Kidney (tissue), 14 donors: ENCODE measurements around the gene SLC39A1. TPM values are rescaled to one million over a fixed set of nuclear protein-coding genes. Genes with fewer than 3 reads are reported as not detected.

Experiments
- DNase-seq, 5 donors: peaks; one replicate each; pipeline ENCODE4 v3.0.0-alpha.2; 2013 to 2020
- FAIRE-seq: peaks from 2 replicates; lab custom pipeline; 2012; peaks lifted over from hg19 to GRCh38; lab: Jason Lieb, UNC
- H3K27ac ChIP-seq, 2 donors: one replicate each; pipeline ENCODE4 v1.7.0; 2013; ENCODE audit warnings: low read depth in 2 of 2, low read length in 2 of 2, inconsistent platforms in 1 of 2
- H3K27me3 ChIP-seq: one replicate; pipeline ENCODE4 v1.7.1; 2013; ENCODE audit warnings: low read length, inconsistent platforms; ENCODE audit not compliant: control insufficient read depth, insufficient read depth
- H3K36me3 ChIP-seq, 3 donors: one replicate each; pipeline versions ENCODE4 v1.7.0 to v1.7.1; 2013; ENCODE audit warnings: low read length in 3 of 3, control low read depth in 1 of 3, inconsistent platforms in 1 of 3; ENCODE audit not compliant: insufficient read depth in 3 of 3, control insufficient read depth in 2 of 3
- H3K4me1 ChIP-seq, 3 donors: one replicate each; pipeline versions ENCODE4 v1.7.0 to v1.7.1; 2013; ENCODE audit warnings: low read length in 3 of 3, inconsistent platforms in 1 of 3, low read depth in 1 of 3; ENCODE audit not compliant: control insufficient read depth in 2 of 3, insufficient read depth in 2 of 3
- H3K4me3 ChIP-seq, 3 donors: one replicate each; pipeline versions ENCODE4 v1.7.0 to v1.8.1; 2013; ENCODE audit warnings: low read length in 3 of 3, control low read depth in 1 of 3, inconsistent platforms in 1 of 3
- H3K9ac ChIP-seq, 3 donors: one replicate each; pipeline versions ENCODE4 v1.7.0 to v1.7.1; 2013; ENCODE audit warnings: low read length in 3 of 3, control low read depth in 1 of 3, inconsistent platforms in 1 of 3
- H3K9me3 ChIP-seq, 3 donors: one replicate each; pipeline versions ENCODE4 v1.7.0 to v1.7.1; 2013; ENCODE audit warnings: low read length in 3 of 3, control low read depth in 1 of 3, inconsistent platforms in 1 of 3; ENCODE audit not compliant: control insufficient read depth in 2 of 3, insufficient read depth in 1 of 3
- CTCF ChIP-seq: IDR thresholded peaks from 3 replicates; pipeline ENCODE4 v1.5.1; 2012; ENCODE audit warnings: mild to moderate bottlenecking, moderate library complexity, borderline replicate concordance; ENCODE audit not compliant: insufficient read depth; ENCODE audit errors: extremely low read depth
- intact Hi-C: fragments of 100-400 bp; cut with DNase I; formaldehyde crosslinking; loops from one replicate; pipeline ENCODE4 v1.11.1; 2022
- polyA plus RNA-seq: library from polyadenylated mRNA; stranded (reverse); fragments of 350-450 nt; fragmentation: Illumina TruSeq; extraction: RNeasy Lipid Tissue Mini Kit (QIAGEN cat#74804); gene quantifications from one replicate; pipeline ENCODE4 v1.2.3, GENCODE V29; 2014; ENCODE audit warnings: low read depth, low replicate concordance; ENCODE audit not compliant: insufficient read depth
- total RNA-seq: library from RNA; stranded (reverse); fragmentation: NEBNext Ultra II Directional; extraction: Animal tissue kit (Norgen Biotek cat#: 25700); gene quantifications from one replicate; pipeline ENCODE4 v1.2.1, GENCODE V29; 2021
- donor health status: control.
- donor health status: control.
- donor health status: control.
- donor health status: control.
- donor health status: control.
- donor health status: DM: yes; HTN: yes; CAD: no.
- donor health status: Normal renal cell carcinoma (clear cell type).

The SLC39A1 gene
- total and polyA plus RNA-seq, 2 donors from 2014 or later, result 106 to 125 TPM

- no peak overlapping the region for H3K4me3 ChIP-seq
- H3K36me3 ChIP-seq, result peaks cover 2 to 8% (median 4%) of the 10 kb centered on the region in 3 donors
- DNase-seq (no peak), FAIRE-seq (no peak)
- H3K9me3 ChIP-seq, result no peaks in the 10 kb centered on the region
- no peaks in the 10 kb centered on the region for H3K27me3 ChIP-seq
- no peak overlapping the region for H3K9ac ChIP-seq
- intact Hi-C loops, result no loop called here
- TF ChIP-seq CTCF, result no peak
- H3K27ac ChIP-seq, result no peak overlapping the region
- H3K4me1 ChIP-seq, result peaks cover 0 to 10% (median 3%) of the 10 kb centered on the region in 3 donors
Observed at GRCh38 chr1:153973525-153973924, 10.2 kb upstream of the SLC39A1 start.

GRCh38 chr1:153973071-153973470 is 9.7 kb upstream of the SLC39A1 start:
- Histone ChIP-seq H3K27me3 (no peaks in the 10 kb centered on the region), H3K4me3 (no peak overlapping the region), H3K4me1 (peaks cover 0 to 12% (median 7%) of the 10 kb centered on the region in 3 donors), H3K9ac (no peak overlapping the region), H3K36me3 (peaks cover 2 to 8% (median 4%) of the 10 kb centered on the region in 3 donors), H3K27ac (no peak overlapping the region), H3K9me3 (no peaks in the 10 kb centered on the region)
- DNase-seq (no peak), FAIRE-seq (no peak)
- no peak for TF ChIP-seq CTCF
- intact Hi-C loops, result no loop called here

GRCh38 chr1:153970346-153970745 is 7.0 kb upstream of the SLC39A1 start:
- Histone ChIP-seq H3K36me3 (peaks cover 0 to 8% (median 4%) of the 10 kb centered on the region in 3 donors), H3K4me1 (peaks cover 0 to 7% (median 5%) of the 10 kb centered on the region in 3 donors), H3K4me3 (no peak overlapping the region), H3K27me3 (no peaks in the 10 kb centered on the region), H3K27ac (no peak overlapping the region), H3K9ac (no peak overlapping the region), H3K9me3 (no peaks in the 10 kb centered on the region)
- FAIRE-seq (no peak), DNase-seq (no peak)
- intact Hi-C loops, result no loop called here
- no peak for TF ChIP-seq CTCF

- DNase-seq (no peak), FAIRE-seq (no peak)
- Histone ChIP-seq H3K4me3 (peak overlapping the region in 2 of 3 donors; percentile 85 to 93), H3K27me3 (no peaks in the 10 kb centered on the region), H3K9me3 (no peaks in the 10 kb centered on the region), H3K4me1 (peaks cover 0 to 8% (median 7%) of the 10 kb centered on the region in 3 donors), H3K36me3 (peaks cover 0 to 3% (median 0%) of the 10 kb centered on the region in 3 donors), H3K9ac (peak overlapping the region in 1 of 3 donors; percentile 63), H3K27ac (no peak overlapping the region)
- no peak for TF ChIP-seq CTCF
- intact Hi-C loops, result no loop called here
Observed at GRCh38 chr1:153968972-153969371, 5.6 kb upstream of the SLC39A1 start.
